Nephron (organoid): ENCODE results near the gene KIF6.

ENCODE experiments used
- H3K27ac Mint-ChIP-seq, 3 experiments: 2 replicates each; pipeline ENCODE4 v1.8.0; 2020; ENCODE audit warnings: mixed read lengths in 3 of 3, mild to moderate bottlenecking in 2 of 3, moderate library complexity in 1 of 3
- H3K27me3 Mint-ChIP-seq: 2 replicates; pipeline ENCODE4 v1.8.0; 2021; ENCODE audit warnings: low read depth, mild to moderate bottlenecking, moderate library complexity, mixed read lengths
- H3K36me3 Mint-ChIP-seq: 2 replicates; pipeline ENCODE4 v1.8.0; 2020; ENCODE audit warnings: low read depth, mixed read lengths
- H3K4me1 Mint-ChIP-seq: 2 replicates; pipeline ENCODE4 v1.8.0; 2020; ENCODE audit warnings: mixed read lengths
- H3K4me3 Mint-ChIP-seq, 3 experiments: 2 replicates each; pipeline ENCODE4 v1.8.0; 2020; ENCODE audit warnings: mild to moderate bottlenecking in 3 of 3, mixed read lengths in 3 of 3, moderate library complexity in 2 of 3
- H3K9me3 Mint-ChIP-seq: 2 replicates; pipeline ENCODE4 v1.8.0; 2020; ENCODE audit warnings: mixed read lengths
- CTCF ChIP-seq, 3 experiments: fragments of 200-600 bp; sonication (generic); IDR thresholded peaks; one replicate each; pipeline ENCODE4 v1.5.0; 2021; ENCODE audit warnings: antibody characterized with exemption in 3 of 3; ENCODE audit not compliant: unreplicated experiment in 3 of 3

KIF6 gene

GRCh38 chr6:39363280-39363679 lies 361.9 kb downstream of the KIF6 start:
- Mint-ChIP-seq H3K27ac (no peak overlapping the region), H3K4me3 (no peak overlapping the region)

GRCh38 chr6:39362487-39362865 lies 362.7 kb downstream of the KIF6 start:
- Mint-ChIP-seq H3K4me1 (peaks cover 27% of the 10 kb centered on the region), H3K36me3 (no peaks in the 10 kb centered on the region), H3K27me3 (peaks cover 30% of the 10 kb centered on the region)

More at GRCh38 chr6:39363280-39363679, 361.9 kb downstream of the KIF6 start:
- no peak for TF ChIP-seq CTCF (IDR thresholded peaks at IDR 0.05; ENCODE audit: unreplicated experiment in 3 of 3)
- no peaks in the 10 kb centered on the region for H3K36me3 Mint-ChIP-seq
- H3K9me3 Mint-ChIP-seq: no peaks in the 10 kb centered on the region
- peaks cover 27% of the 10 kb centered on the region for H3K4me1 Mint-ChIP-seq
- peaks cover 24% of the 10 kb centered on the region for H3K27me3 Mint-ChIP-seq

GRCh38 chr6:39361657-39362486 lies 363.3 kb downstream of the KIF6 start:
- Mint-ChIP-seq H3K27me3 (peaks cover 28% of the 10 kb centered on the region), H3K36me3 (no peaks in the 10 kb centered on the region), H3K9me3 (no peaks in the 10 kb centered on the region), H3K4me3 (no peak overlapping the region), H3K4me1 (peaks cover 24% of the 10 kb centered on the region), H3K27ac (no peak overlapping the region)
- TF ChIP-seq CTCF (IDR thresholded peaks at IDR 0.05; ENCODE audit: unreplicated experiment in 3 of 3): peak; percentile 83 to 89 (median 86)

More at GRCh38 chr6:39362487-39362865, 362.7 kb downstream of the KIF6 start:
- TF ChIP-seq CTCF (IDR thresholded peaks at IDR 0.05; ENCODE audit: unreplicated experiment in 3 of 3): no peak
- Mint-ChIP-seq H3K27ac (no peak overlapping the region), H3K4me3 (no peak overlapping the region), H3K9me3 (no peaks in the 10 kb centered on the region)

GRCh38 chr6:39360378-39360777 lies 364.8 kb downstream of the KIF6 start:
- Mint-ChIP-seq H3K27me3 (peaks cover 25% of the 10 kb centered on the region), H3K4me1 (peaks cover 15% of the 10 kb centered on the region), H3K36me3 (no peaks in the 10 kb centered on the region), H3K27ac (no peak overlapping the region), H3K4me3 (no peak overlapping the region), H3K9me3 (no peaks in the 10 kb centered on the region)
- no peak for TF ChIP-seq CTCF (IDR thresholded peaks at IDR 0.05; ENCODE audit: unreplicated experiment in 3 of 3)

GRCh38 chr6:39357998-39358686 lies 367.1 kb downstream of the KIF6 start:
- H3K36me3 Mint-ChIP-seq: no peaks in the 10 kb centered on the region
- no peak overlapping the region for H3K4me3 Mint-ChIP-seq
- H3K9me3 Mint-ChIP-seq: no peaks in the 10 kb centered on the region
- H3K27ac Mint-ChIP-seq: peak overlapping the region in 2 of 3 experiments; percentile 50 to 54
- H3K27me3 Mint-ChIP-seq: peaks cover 15% of the 10 kb centered on the region
- H3K4me1 Mint-ChIP-seq: peaks cover 13% of the 10 kb centered on the region
- no peak for TF ChIP-seq CTCF (IDR thresholded peaks at IDR 0.05; ENCODE audit: unreplicated experiment in 3 of 3)
